NCI-H1105 treated with DMSO at 0.1 percent for 48 hours (cell line): ENCODE measurements around the gene PF4V1.
A peak's percentile ranks its signal among the peaks of the same experiment; 100 is the strongest.
"Not testable (repeated sequence)": the region's sequence is repeated elsewhere in the genome, so short reads cannot be mapped to it uniquely, and the experiment has no call there.

ENCODE experiments used
- DNase-seq: peaks from one replicate; lab custom pipeline; 2025; lab: John Stamatoyannopoulos, UW

PF4V1 gene

DNA sequence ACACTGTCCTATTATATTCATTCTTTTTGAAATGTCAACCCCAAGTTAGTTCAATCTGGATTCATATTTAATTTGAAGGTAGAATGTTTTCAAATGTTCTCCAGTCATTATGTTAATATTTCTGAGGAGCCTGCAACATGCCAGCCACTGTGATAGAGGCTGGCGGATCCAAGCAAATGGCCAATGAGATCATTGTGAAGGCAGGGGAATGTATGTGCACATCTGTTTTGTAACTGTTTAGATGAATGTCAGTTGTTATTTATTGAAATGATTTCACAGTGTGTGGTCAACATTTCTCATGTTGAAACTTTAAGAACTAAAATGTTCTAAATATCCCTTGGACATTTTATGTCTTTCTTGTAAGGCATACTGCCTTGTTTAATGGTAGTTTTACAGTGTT is 17.7 kb downstream of the PF4V1 start:
- DNase-seq: no peak

DNA sequence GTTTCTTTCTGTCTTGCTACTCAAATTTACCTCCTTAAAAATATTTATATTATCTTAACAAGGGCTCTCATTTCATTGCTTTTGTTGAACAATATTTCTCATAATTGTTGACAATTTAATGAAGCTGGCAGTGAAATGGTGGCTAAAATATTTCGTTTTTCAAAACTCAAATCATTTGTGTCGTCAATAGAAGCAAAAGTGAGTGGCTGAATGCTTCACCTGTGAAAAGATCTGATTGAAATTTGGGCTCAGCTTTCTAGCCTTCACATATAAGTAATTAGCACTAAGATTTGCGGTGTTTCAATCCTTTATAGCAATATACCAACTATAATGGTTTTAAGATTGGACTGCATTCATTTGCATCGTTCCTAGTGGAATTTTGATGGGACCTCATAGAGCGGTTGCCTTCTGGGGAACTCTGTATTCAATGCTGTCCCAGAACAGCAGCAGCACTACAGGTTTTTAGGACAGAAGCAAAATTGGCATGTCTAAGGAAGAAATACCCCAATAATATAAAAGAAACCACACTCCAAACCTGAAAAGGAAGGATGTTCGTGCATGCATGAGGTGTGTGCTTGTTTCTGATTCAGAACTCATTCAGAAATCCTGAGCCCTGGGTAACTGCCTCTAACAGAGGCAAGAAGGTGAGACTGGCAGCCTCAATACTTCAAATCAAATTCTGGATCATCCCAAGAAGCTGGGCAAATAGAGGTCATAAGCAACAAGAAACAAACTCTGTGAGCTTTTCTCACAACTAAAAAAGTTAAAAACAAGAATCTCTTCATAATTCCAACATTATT is 18.6 kb downstream of the PF4V1 start:
- DNase-seq: no peak

DNA sequence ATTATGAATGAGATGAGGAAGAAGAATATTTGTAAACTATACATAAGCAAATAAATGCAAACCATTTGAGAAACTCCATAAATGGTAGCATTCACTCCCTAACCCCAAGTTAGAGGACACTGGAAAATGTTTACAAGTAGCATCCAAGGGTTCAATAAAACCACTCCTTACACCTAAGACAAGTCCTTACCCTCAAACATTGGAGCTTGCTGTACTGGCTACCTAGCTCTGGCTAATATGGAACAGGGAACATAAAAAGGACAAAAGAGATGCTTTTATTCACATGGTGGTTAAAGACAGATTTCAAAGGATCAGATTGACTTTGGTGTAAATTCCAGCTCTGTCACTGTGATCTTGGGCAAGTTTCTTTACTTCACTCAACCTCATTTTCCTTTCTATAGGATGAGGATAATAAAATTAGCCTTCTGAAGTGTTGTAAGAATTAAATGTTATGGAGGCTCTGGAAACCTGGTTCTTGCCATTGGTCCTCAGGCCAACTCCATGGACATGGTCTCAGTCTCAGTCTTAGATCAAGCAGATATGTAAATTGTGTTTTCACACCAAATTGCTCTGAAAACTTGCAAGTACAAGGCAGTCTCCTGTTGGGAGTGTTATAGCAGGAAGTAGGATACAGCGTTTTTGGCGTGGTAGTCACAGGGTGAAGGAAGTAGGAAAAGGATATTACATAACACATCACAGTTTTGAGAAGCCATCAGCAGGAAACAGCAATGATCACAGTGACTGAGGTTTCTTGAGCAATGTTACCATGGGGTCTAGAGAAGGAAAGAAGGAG is 19.4 kb downstream of the PF4V1 start:
- no peak for DNase-seq

DNA sequence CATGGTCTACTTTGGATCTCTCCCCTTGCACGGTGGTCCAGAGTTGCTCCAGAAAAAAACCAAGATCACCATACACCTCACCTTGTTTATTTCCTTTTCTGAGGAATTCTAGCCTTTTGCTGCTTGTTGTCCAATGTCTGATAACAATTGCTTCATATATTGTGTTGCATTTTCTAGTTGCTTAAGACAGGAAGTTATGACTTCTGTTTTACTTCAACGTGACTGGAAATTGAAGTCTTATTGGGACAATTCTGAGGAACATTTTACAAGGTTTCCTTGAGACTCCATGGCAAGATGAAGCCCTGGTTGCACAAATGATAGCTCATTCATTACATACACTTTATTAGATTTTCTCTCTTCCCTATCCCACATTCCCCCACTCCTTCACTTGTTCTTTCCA is 21.3 kb downstream of the PF4V1 start:
- no peak for DNase-seq

DNA sequence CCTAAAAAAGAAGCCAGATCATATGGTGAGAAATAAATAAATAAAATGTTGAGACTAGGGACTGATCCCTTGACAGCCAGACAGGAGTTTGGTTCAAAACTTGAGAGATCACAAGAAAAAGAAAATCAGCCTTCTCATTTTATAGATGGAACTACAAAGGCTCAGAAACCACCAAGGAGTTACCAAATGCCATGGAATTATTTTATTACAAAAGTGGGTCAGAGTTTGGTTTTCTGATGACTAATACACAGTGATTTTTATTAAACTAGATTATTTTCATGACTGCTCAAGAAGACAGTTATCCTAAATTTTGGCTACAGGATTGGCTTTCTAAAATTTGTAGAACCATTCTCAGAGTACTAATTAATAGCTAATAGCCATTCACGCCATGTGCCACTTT is 22.3 kb downstream of the PF4V1 start:
- no peak for DNase-seq

DNA sequence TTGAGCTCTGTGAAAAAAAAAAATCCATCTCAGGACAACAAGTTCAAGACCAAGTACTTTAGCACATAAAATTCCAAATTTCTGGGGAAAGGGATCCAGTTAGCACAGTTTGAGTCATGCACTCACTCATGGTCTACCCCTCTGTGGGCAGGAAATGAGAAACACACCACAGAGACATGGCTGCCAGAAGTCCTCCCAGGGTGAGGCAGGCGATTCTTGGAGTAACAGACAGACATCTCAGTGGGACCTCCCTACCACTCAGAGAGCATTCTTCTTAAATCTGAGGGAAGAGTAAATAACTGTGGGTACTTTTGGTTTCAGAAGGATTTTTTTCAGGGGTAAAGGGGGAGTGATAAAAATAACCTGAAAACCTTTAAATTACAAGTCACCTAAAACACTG is 30.2 kb downstream of the PF4V1 start:
- DNase-seq: no peak

DNA sequence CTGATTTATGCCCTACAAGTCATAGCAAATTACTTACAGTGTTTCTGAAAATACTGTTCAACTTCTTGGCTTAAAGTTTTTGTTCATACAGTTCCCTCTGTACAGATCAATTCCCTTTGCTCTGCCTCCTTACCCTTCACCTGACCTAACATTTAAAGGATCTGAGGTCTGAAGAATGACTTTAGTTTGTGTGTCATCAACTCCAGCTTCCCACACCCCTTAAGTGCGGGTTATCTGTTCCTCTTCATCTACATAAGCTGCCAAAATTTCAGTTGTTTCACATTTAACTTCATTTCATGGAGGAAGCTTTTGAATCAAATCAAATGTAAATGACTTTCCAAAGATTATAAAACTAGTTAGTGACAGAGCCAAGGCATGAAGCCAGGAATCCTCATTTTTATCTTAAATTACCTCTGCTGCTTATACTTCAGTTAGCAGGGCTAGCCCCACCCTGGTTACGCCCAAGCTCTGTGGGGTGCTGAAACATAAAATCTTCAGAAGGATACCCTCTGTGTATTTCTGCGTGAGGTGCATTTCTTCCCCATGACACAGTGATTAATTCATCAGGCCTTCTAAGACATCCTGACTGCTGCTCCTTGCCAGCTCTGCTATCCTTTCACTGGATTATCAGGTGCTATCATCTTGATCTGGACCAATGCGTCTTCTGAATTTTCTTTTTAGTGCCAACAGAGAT is 32.6 kb downstream of the PF4V1 start:
- no peak for DNase-seq

DNA sequence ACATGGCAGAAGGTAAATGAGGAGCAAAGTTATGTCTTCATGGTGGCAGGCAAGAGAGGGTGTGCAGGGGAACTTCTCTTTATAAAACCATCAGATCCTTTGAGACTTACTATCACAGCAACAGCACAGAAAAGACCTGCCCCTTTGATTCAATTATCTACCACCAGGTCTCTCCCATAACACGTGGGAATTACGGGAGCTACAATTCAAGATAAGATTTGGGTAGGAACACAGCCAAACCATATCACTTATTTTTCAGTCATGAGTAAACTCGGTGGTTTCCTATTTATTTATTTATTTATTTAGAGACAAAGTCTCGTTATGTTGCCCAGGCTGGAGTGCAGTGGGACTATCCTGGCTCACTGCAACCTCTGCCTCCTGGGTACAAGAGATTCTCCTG is 38.2 kb downstream of the PF4V1 start:
- no peak for DNase-seq

DNA sequence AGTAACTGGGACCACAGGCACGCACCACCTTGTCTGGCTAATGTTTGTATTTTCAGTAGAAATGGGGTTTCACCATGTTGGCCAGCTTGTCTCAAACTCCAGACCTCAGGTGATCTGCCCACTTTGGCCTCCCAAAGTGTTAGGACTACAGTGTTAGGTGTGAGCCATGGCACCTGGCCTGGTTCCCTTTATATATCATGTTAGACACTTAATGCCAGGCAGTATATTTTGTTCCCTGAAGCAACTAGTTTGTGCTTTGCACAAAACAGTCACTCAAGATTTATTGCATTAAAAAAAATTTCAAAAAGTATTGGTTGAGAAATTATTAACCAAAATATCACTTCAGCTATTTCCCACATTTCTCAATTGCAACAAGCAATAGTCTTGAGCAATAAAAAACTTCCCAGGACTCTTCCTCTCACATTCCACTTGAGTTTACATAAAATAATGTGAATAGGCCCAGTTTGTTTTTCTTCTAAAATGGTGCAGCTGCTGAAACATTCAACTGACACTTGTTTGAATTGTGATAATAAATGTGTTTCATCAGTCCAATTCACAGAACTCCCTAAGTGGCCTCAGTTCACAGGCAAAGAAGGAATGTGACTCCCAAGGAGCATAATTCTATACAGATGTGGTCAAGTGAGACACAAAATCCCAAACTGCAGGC is 38.8 kb downstream of the PF4V1 start:
- DNase-seq: no peak

DNA sequence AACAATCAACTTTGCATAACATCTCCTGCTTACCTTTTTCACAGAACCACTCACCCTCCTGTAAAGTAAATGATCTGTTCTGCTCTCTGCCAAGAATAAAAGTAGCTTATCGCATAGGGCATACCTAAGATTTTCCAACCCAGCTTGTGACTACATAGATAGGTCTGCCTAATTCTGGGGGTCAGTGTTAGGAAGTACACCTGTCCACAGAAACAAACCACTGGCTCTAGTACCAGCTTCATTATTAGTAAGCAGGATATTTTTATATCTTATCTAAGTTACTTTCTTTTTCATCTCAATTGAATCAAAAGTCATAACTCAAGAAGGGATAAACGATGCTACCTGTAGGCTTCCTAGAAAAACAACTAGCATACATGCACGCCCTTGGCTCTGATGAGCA is 39.9 kb downstream of the PF4V1 start:
- DNase-seq: no peak

DNA sequence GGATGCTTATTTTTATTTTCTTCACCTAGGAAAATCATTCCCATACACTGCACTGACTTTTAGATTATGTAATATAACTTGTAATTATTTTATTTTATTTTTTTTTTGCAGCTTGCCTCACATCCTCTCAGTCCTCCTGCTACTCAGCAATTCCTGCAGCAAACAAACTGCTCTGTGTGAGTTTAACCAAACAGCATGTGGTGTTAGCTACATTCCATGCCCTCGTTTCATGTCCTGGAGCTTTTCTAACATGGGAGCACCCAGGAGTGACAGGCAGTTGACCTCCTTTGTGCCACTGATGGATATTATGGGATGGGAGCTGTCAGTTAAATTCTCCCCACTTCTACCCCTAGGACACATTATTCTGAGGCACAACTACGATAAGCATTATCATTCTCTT is 40.9 kb downstream of the PF4V1 start:
- DNase-seq: no peak

DNA sequence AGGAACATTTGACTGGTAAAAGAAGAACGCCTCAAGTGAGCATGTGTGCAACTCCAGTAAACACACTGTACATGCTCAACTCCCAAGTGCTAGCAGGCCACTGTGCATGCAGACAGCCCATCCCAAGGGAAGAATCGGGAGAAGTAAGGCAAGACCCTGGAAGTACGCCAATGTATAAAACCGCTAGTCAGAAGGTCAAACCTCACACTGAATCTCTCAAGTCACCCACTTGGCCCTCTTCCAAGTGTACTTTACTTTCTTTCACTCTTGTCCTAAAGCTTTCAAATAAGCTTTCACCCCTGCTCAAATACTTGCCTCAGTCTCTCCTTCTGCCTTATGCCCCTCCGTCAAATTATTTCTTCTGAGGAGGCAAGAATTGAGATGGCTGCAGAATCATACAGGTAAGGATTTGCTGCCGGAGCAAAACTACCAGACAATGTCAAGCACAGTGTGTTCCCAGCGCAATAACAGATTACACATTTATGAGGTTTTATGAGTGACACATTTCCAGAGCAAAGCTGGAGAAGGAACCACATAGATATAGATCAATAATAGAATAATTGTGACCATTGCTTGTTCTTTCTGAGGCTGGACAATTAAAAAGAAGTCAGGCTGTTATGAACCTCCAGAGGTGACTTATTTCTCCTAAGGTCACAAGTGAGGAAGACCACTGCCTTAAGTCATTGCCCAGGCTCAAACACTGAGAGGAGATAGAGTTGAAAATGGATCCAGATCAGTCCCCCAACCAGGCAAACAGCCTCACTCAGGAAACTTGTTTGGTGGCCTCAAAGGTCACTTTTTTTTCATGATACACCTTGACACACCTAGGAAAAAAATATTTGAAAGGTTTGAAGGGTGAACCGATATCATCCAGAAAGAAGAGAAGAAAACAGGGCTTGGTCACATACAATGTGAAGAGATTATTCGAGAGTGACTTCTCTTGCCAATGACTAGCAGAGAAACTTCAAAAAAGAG is 42.4 kb downstream of the PF4V1 start:
- DNase-seq: no peak

DNA sequence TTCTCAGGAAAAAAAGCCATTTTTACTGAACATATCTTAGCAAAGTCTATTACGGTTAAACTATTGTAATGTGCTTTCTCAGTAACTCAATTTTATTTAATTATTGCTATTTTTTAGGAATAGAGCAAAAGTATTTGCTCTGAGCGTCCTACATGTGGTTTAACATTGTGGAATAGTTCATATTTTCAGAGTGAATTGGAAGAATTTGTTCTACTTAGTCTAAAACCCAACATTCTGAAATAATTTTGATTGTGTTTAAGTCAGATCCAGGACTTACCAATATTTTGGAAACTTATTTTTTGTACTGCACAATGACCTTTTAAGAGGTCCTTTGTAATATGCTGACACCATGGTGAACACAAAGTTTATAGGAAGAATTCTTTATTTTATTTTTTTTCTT is 43.3 kb downstream of the PF4V1 start:
- no peak for DNase-seq

DNA sequence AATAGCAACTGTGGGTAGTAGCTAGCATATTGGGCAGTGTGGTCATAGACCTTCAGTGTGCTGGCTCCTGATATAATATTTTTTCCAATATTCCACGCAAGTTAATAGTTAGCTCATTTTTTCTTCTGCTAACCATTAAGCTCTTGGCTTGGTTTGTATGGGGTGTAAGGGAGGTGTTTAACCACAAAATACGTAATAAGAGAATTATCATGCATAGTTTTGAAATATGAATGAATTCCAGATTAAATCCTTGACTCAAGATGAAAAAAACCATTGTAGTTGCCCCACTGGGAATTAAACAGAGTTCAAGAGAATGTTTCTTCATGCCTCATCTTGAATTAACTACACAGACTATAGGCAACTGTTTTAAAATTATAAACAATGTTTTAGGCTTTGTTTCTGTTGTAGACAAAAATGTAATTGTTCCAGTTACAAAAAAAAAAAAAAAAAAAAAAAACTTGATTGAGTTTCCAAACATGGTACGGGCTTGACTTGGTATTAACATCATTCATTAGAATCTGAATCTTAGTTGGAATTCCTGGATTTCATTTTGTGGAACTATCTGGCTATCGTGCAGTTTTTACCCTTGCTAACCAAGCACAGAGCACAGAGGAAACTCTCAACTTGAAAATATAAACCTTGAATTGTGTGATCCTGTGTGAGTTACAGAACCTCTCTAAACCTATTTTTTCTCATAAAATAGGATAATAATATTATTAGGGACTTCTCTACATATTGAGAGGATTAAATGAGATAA is 44.5 kb downstream of the PF4V1 start:
- DNase-seq: no peak

DNA sequence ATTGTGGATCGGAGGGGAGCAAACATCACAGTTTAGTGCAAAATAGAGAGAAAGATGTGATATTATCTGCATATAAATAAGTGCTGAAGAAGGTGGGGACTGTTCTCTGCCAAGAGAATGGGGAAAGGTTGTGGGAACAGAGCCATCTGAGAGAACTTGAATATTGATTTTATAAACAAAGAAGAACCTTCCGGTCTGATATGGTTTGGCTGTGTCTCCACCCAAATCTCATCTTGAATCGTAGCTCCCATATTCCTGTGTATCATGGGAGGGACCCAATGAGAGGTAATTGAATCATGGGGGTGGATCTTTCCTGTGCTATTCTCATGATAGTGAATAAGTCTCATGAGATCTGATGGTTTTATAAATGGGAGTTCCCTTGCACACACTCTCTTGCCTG is 46.2 kb downstream of the PF4V1 start:
- not testable (repeated sequence) for DNase-seq

DNA sequence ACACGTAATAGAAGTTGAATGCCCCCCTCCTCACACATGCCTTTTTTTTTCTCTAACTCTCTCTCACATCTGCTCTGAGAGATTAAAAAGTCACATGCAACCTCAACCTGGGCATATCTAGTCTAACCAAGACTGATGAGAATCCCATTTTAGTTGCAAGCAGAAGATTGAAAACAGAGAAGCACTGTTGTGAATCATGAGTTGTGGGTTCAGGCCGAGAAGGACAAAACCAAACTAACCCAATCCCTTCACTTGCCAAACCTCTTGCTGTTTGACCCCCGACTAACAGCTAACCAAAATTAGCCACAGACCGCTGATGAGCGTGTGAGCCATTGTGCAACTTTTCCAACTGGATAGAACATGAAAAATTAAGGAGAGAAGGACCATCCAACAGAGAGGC is 47.9 kb downstream of the PF4V1 start:
- peak; percentile 2 for DNase-seq

DNA sequence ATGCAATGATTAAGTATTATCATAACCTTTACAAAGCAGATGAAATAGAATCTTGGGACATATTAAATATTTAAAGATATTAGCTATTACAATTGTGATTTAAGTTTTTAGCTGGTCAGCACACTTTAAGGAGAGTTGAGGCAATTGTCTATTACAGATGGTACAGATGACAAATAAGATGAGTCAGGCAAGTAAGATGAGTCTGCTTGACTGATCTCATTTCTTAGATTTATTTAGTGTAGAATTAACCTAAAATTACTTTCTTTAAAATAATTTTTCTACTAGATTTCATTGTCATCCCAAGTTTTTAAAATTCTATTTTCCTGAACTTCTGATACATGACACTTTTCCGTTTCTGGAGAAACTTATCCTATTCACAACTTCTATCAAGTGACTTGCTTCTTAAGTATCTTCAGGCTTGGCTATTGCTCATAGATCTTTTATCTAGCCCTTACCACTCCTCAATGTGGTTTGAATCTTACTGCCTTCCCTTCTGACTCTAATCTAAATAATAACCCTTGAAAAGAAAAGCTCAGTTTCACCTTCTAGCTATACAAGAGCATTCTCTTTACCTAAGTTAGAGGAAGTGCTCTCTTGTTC is 49.0 kb downstream of the PF4V1 start:
- no peak for DNase-seq

DNA sequence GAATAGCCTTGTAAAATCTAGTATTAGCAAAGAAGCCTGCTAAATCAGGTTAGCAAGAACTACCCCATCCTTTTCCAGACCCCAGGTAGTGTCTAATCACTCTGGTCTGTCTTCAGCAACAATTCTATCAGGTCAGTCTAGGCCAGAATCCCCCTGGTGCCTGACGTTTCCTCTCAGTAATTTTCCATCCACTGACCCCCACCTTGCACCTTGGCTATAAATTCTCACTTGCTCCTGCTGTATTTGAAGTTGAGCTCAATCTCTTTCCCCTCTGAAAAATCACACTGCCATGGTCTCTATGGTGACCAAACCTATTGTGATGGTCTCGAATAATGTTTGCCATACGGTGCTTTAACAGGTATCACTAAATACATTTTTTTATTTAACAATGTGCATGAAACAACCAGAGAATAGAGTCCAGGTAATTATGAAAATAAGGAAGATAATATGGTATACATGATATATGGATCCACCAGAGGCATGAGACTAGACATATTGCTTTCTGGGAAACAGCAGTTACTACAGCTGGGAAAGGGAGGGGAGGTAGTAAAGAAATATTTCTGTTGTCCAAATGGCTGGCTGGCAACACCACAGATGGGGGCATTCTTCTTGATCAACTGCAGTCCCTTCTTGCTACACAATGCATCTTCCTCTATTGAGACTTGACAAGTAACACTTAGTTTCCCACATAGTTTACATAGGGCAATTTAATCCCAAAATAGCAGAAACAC is 49.9 kb downstream of the PF4V1 start:
- no peak for DNase-seq
